CD4-positive, alpha-beta T cell (primary cell): Measurements from ENCODE around the gene NAB2. TPM values are rescaled to one million over a fixed set of nuclear protein-coding genes. Genes with fewer than 3 reads are reported as not detected.

Source experiments
- ATAC-seq: fragments of 200-7000 bp; cut with Tn5 transposase; one replicate; pipeline ENCODE4 v1.10.0; 2022; ENCODE audit warnings: mild to moderate bottlenecking; ENCODE audit not compliant: poor library complexity
- CTCF ChIA-PET: fragments of 350-600 bp; sonication (Branson Sonifier 250); formaldehyde crosslinking; loops from one replicate; lab custom pipeline; 2021; ENCODE audit warnings: antibody characterized with exemption, inconsistent platforms; lab: Charles Lee
- POLR2A ChIA-PET: fragments of 350-600 bp; sonication (Branson Sonifier 250); formaldehyde crosslinking; loops from one replicate; lab custom pipeline; 2021; ENCODE audit warnings: antibody characterized with exemption, inconsistent platforms; lab: Charles Lee
- DNase-seq, 14 experiments: peaks; one replicate each; pipeline ENCODE4 v3.0.0-alpha.2; 2013 to 2020; ENCODE audit warnings: mixed read lengths in 2 of 14
- H3K27ac ChIP-seq, 2 donors: one replicate each; pipeline versions ENCODE4 v1.5.1 to v1.7.0; 2013; ENCODE audit warnings: low read length in 2 of 2, low read depth in 1 of 2, mild to moderate bottlenecking in 1 of 2
- H3K27me3 ChIP-seq, 2 experiments: 1 replicate in 1 of 2; 2 replicates in 1 of 2; pipeline versions ENCODE4 v1.6.1 to v1.7.0; 2013; ENCODE audit warnings: low read length in 2 of 2, control low read depth in 1 of 2, mild to moderate bottlenecking in 1 of 2, moderate library complexity in 1 of 2; ENCODE audit not compliant: insufficient read depth in 2 of 2, control insufficient read depth in 1 of 2
- H3K36me3 ChIP-seq: one replicate; pipeline ENCODE4 v1.6.1; 2013; ENCODE audit warnings: low read length, control low read depth; ENCODE audit not compliant: insufficient read depth
- H3K4me1 ChIP-seq: one replicate; pipeline ENCODE4 v1.6.1; 2013; ENCODE audit warnings: low read length, control low read depth; ENCODE audit not compliant: insufficient read depth
- H3K4me3 ChIP-seq: one replicate; pipeline ENCODE4 v1.5.1; 2013; ENCODE audit warnings: mild to moderate bottlenecking, low read length, moderate library complexity
- H3K9me3 ChIP-seq, 2 experiments: 1 replicate in 1 of 2; 2 replicates in 1 of 2; pipeline versions ENCODE4 v1.6.1 to v1.7.0; 2013; ENCODE audit warnings: low read length in 2 of 2, mild to moderate bottlenecking in 2 of 2, control low read depth in 1 of 2, moderate library complexity in 1 of 2; ENCODE audit not compliant: control insufficient read depth in 1 of 2, insufficient read depth in 1 of 2
- H3K27ac Mint-ChIP-seq: one replicate; pipeline ENCODE4 v1.8.0; 2020; ENCODE audit warnings: mixed read lengths
- H3K27me3 Mint-ChIP-seq: one replicate; pipeline ENCODE4 v1.8.0; 2021; ENCODE audit warnings: mixed read lengths
- H3K36me3 Mint-ChIP-seq: one replicate; pipeline ENCODE4 v1.8.0; 2021; ENCODE audit warnings: low read depth, mixed read lengths
- H3K4me1 Mint-ChIP-seq: one replicate; pipeline ENCODE4 v1.8.0; 2021; ENCODE audit warnings: low read depth, mixed read lengths
- H3K4me3 Mint-ChIP-seq: one replicate; pipeline ENCODE4 v1.8.0; 2020; ENCODE audit warnings: mild to moderate bottlenecking, mixed read lengths
- H3K9me3 Mint-ChIP-seq: one replicate; pipeline ENCODE4 v1.8.0; 2020; ENCODE audit warnings: mixed read lengths
- intact Hi-C, 2 experiments: fragments of 100-400 bp; cut with DNase I in 1 of 2; cut with micrococcal nuclease in 1 of 2; formaldehyde crosslinking; loops; one replicate each; pipeline versions ENCODE4 v1.15.1 to v1.9.0; 2023 to 2025; cut with DNase I, micrococcal nuclease
- total RNA-seq, 174 experiments: library from RNA in 2 of 174; stranded (reverse) in 2 of 174; gene quantifications; one replicate each; pipeline ENCODE4 v1.2.3 and lab custom pipeline; 2021 to 2026
- TF ChIP-seq, protein P1 (sequence below): fragments of 200-600 bp; IDR thresholded peaks from one replicate; pipeline ENCODE4 v1.8.0; 2022; ENCODE audit warnings: antibody characterized with exemption, mild to moderate bottlenecking

Gene NAB2
- total RNA-seq, 2 experiments from 2014 or later: 4.8 to 6.1 TPM

GRCh38 chr12:57089271-57090245 lies 644 bp downstream of the NAB2 start:
- Mint-ChIP-seq H3K4me1 (peaks cover 75% of the 10 kb centered on the region), H3K27ac (peak overlapping the region; percentile 98), H3K9me3 (no peaks in the 10 kb centered on the region), H3K27me3 (no peaks in the 10 kb centered on the region), H3K36me3 (peaks cover 62% of the 10 kb centered on the region), H3K4me3 (peak overlapping the region; percentile 94)
- no peak for ATAC-seq
- peak overlapping the region; percentile 78 for H3K4me3 ChIP-seq
- H3K4me1 ChIP-seq: peaks cover 79% of the 10 kb centered on the region
- TF ChIP-seq, protein P1, sequence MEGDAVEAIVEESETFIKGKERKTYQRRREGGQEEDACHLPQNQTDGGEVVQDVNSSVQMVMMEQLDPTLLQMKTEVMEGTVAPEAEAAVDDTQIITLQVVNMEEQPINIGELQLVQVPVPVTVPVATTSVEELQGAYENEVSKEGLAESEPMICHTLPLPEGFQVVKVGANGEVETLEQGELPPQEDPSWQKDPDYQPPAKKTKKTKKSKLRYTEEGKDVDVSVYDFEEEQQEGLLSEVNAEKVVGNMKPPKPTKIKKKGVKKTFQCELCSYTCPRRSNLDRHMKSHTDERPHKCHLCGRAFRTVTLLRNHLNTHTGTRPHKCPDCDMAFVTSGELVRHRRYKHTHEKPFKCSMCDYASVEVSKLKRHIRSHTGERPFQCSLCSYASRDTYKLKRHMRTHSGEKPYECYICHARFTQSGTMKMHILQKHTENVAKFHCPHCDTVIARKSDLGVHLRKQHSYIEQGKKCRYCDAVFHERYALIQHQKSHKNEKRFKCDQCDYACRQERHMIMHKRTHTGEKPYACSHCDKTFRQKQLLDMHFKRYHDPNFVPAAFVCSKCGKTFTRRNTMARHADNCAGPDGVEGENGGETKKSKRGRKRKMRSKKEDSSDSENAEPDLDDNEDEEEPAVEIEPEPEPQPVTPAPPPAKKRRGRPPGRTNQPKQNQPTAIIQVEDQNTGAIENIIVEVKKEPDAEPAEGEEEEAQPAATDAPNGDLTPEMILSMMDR: no peak
- POLR2A ChIA-PET: interaction anchor here (0.5 to 14.4 kb wide), 6 partner anchors 9 to 933 kb away, joined by 3 to 344 read pairs (median 12); partner anchors contain the start of genes NEMP1 and STAT6
- H3K27ac ChIP-seq: peak overlapping the region; percentile 40 to 67
- no peaks in the 10 kb centered on the region for H3K27me3 ChIP-seq
- CTCF ChIA-PET: interaction anchor here (0.5 to 7.6 kb wide), 4 partner anchors 19 to 161 kb away, joined by 4 to 67 read pairs (median 26); partner anchors contain the start of gene STAT6
- H3K9me3 ChIP-seq: no peaks in the 10 kb centered on the region
- H3K36me3 ChIP-seq: peaks cover 33% of the 10 kb centered on the region
- intact Hi-C loops: loop anchor here in 1 of 2 experiments (1.0 to 10.0 kb wide), 2 partner anchors 10 to 455 kb away; partner anchors contain the start of gene BAZ2A
- DNase-seq: peak in 10 of 14 experiments; percentile 30 to 62 (median 46)

- H3K27me3 Mint-ChIP-seq: no peaks in the 10 kb centered on the region
Measured at GRCh38 chr12:57090490-57090889, 1.6 kb downstream of the NAB2 start.

More at GRCh38 chr12:57090490-57090889, 1.6 kb downstream of the NAB2 start:
- ATAC-seq (no peak), DNase-seq (no peak)
- Mint-ChIP-seq H3K36me3 (peaks cover 71% of the 10 kb centered on the region), H3K9me3 (no peaks in the 10 kb centered on the region), H3K4me3 (peak overlapping the region; percentile 94), H3K27ac (peak overlapping the region; percentile 98), H3K4me1 (peaks cover 75% of the 10 kb centered on the region)
- ChIA-PET CTCF (interaction anchor here (0.5 to 7.6 kb wide), 4 partner anchors 20 to 160 kb away, joined by 4 to 67 read pairs (median 26); partner anchors contain the start of gene STAT6), POLR2A (interaction anchor here (0.6 to 14.4 kb wide), 4 partner anchors 12 to 337 kb away, joined by 3 to 344 read pairs (median 66); partner anchors contain the start of genes NEMP1 and STAT6)
- Histone ChIP-seq H3K36me3 (peaks cover 40% of the 10 kb centered on the region), H3K9me3 (no peaks in the 10 kb centered on the region), H3K27me3 (no peaks in the 10 kb centered on the region), H3K4me1 (peaks cover 79% of the 10 kb centered on the region), H3K4me3 (peak overlapping the region; percentile 78), H3K27ac (no peak overlapping the region)
- TF ChIP-seq, protein P1: no peak
- intact Hi-C loops: no loop called here
